Measurements from ENCODE around the gene PLB1. TPM values are rescaled to one million over a fixed set of nuclear protein-coding genes. Genes with fewer than 3 reads are reported as not detected.

PLB1 gene
- total and polyA plus RNA-seq, 2 donors (not counting 1 experiment from before 2014, with no cell fraction given) = 0.25 to 0.51 TPM

GRCh38 chr2:28662044-28662443 is 166.2 kb downstream of the PLB1 start:
- no peaks in the 10 kb centered on the region for H3K36me3 ChIP-seq (replicated peaks in 1 of 2; ENCODE audit: control extremely low read depth in 1 of 2, control insufficient read depth in 1 of 2, extremely low read depth in 1 of 2, insufficient read depth in 2 of 2, low read length in 1 of 2)
- no peaks in the 10 kb centered on the region for H3K9me3 Mint-ChIP-seq (ENCODE audit: insufficient read depth)
- DNase-seq (no peak), ATAC-seq (ENCODE audit: low read depth) (no peak)
- H3K27ac ChIP-seq (ENCODE audit: low read length in 2 of 2) = no peak overlapping the region
- no peaks in the 10 kb centered on the region for H4K20me1 ChIP-seq (ENCODE audit: control insufficient read depth, insufficient read depth, low read length, poor library complexity, severe bottlenecking)
- H3K4me2 ChIP-seq (replicated peaks; ENCODE audit: low read depth, low read length, poor library complexity, severe bottlenecking) = no peak overlapping the region
- H3K27me3 ChIP-seq (replicated peaks in 1 of 4; ENCODE audit: control extremely low read depth in 1 of 4, control insufficient read depth in 3 of 4, insufficient read depth in 4 of 4, low read length in 3 of 4) = no peaks in the 10 kb centered on the region
- H3K79me2 ChIP-seq (ENCODE audit: control insufficient read depth, insufficient read depth, low read length) = no peaks in the 10 kb centered on the region
- H3K27me3 Mint-ChIP-seq = no peaks in the 10 kb centered on the region
- H3K4me1 ChIP-seq (ENCODE audit: control insufficient read depth in 2 of 2, insufficient read depth in 2 of 2, low read length in 2 of 2) = no peaks in the 10 kb centered on the region
- no peak overlapping the region for H2AFZ ChIP-seq (ENCODE audit: insufficient read depth, low read depth, low read length, poor library complexity, severe bottlenecking)
- 100% methylated on average over 1 of the region's 1 CpG for WGBS (ENCODE audit: insufficient coverage)
- H3K27ac Mint-ChIP-seq = no peak overlapping the region
- no peak overlapping the region for H3K4me3 Mint-ChIP-seq
- H3K9me3 ChIP-seq (ENCODE audit: control extremely low read depth in 1 of 3, control insufficient read depth in 2 of 3, insufficient read depth in 1 of 3, low read length in 2 of 3) = peaks cover 0 to 5% (median 0%) of the 10 kb centered on the region in 3 donors
- intact Hi-C loops (cut with micrococcal nuclease) = no loop called here
- TF ChIP-seq EZH2 (IDR thresholded peaks at IDR 0.05; ENCODE audit: borderline replicate concordance, insufficient read depth, low read depth, low read length, poor library complexity, severe bottlenecking) (no peak), CTCF (IDR thresholded peaks at IDR 0.05) (no peak)
- CTCF ChIA-PET = no interaction called here
- POLR2A ChIA-PET = no interaction called here
- no peaks in the 10 kb centered on the region for H3K4me1 Mint-ChIP-seq
- no peak overlapping the region for H3K4me3 ChIP-seq (ENCODE audit: control extremely low read depth in 1 of 5, extremely low read depth in 1 of 5, insufficient read depth in 1 of 5, low read depth in 2 of 5, low read length in 4 of 5)
- H3K9ac ChIP-seq (ENCODE audit: low read length) = no peak overlapping the region

GRCh38 chr2:28662468-28663181 is 166.8 kb downstream of the PLB1 start:
- ATAC-seq (ENCODE audit: low read depth) (no peak), DNase-seq (no peak)
- Mint-ChIP-seq H3K27me3 (no peaks in the 10 kb centered on the region), H3K4me3 (no peak overlapping the region), H3K9me3 (ENCODE audit: insufficient read depth) (no peaks in the 10 kb centered on the region), H3K4me1 (no peaks in the 10 kb centered on the region), H3K27ac (no peak overlapping the region)
- no peak overlapping the region for H2AFZ ChIP-seq (ENCODE audit: insufficient read depth, low read depth, low read length, poor library complexity, severe bottlenecking)
- H3K79me2 ChIP-seq (ENCODE audit: control insufficient read depth, insufficient read depth, low read length) = no peaks in the 10 kb centered on the region
- intact Hi-C loops (cut with micrococcal nuclease) = no loop called here
- no peaks in the 10 kb centered on the region for H3K27me3 ChIP-seq (replicated peaks in 1 of 4; ENCODE audit: control extremely low read depth in 1 of 4, control insufficient read depth in 3 of 4, insufficient read depth in 4 of 4, low read length in 3 of 4)
- peaks cover 0 to 5% (median 0%) of the 10 kb centered on the region in 3 donors for H3K9me3 ChIP-seq (ENCODE audit: control extremely low read depth in 1 of 3, control insufficient read depth in 2 of 3, insufficient read depth in 1 of 3, low read length in 2 of 3)
- H3K27ac ChIP-seq (ENCODE audit: low read length in 2 of 2) = no peak overlapping the region
- no peaks in the 10 kb centered on the region for H3K4me1 ChIP-seq (ENCODE audit: control insufficient read depth in 2 of 2, insufficient read depth in 2 of 2, low read length in 2 of 2)
- no peaks in the 10 kb centered on the region for H4K20me1 ChIP-seq (ENCODE audit: control insufficient read depth, insufficient read depth, low read length, poor library complexity, severe bottlenecking)
- CTCF ChIA-PET = no interaction called here
- POLR2A ChIA-PET = no interaction called here
- 87% methylated on average over 11 of the region's 12 CpGs for WGBS (ENCODE audit: insufficient coverage)
- TF ChIP-seq CTCF (IDR thresholded peaks at IDR 0.05) (no peak), EZH2 (IDR thresholded peaks at IDR 0.05; ENCODE audit: borderline replicate concordance, insufficient read depth, low read depth, low read length, poor library complexity, severe bottlenecking) (no peak)
- H3K36me3 ChIP-seq (replicated peaks in 1 of 2; ENCODE audit: control extremely low read depth in 1 of 2, control insufficient read depth in 1 of 2, extremely low read depth in 1 of 2, insufficient read depth in 2 of 2, low read length in 1 of 2) = no peaks in the 10 kb centered on the region
- no peak overlapping the region for H3K4me3 ChIP-seq (ENCODE audit: control extremely low read depth in 1 of 5, extremely low read depth in 1 of 5, insufficient read depth in 1 of 5, low read depth in 2 of 5, low read length in 4 of 5)
- H3K9ac ChIP-seq (ENCODE audit: low read length) = no peak overlapping the region
- H3K4me2 ChIP-seq (replicated peaks; ENCODE audit: low read depth, low read length, poor library complexity, severe bottlenecking) = no peak overlapping the region
